Pancreas (tissue), 10 donors: Measurements from ENCODE around the gene NOCT. TPM values are rescaled to one million over a fixed set of nuclear protein-coding genes. Genes with fewer than 3 reads are reported as not detected.
"Not testable (repeated sequence)": the region's sequence is repeated elsewhere in the genome, so short reads cannot be mapped to it uniquely, and the experiment has no call there.

Experiments used
- ATAC-seq, 4 donors: fragments of 200-7000 bp; cut with Tn5 transposase; one replicate each; pipeline versions ENCODE4 v1.8.0 to v1.9.1; 2020; ENCODE audit warnings: mild to moderate bottlenecking in 4 of 4, moderate library complexity in 4 of 4
- DNase-seq, 6 donors: peaks; one replicate each; pipeline ENCODE4 v3.0.0-alpha.2; 2020
- FAIRE-seq: peaks from 2 replicates; lab custom pipeline; 2012; peaks lifted over from hg19 to GRCh38; lab: Jason Lieb, UNC
- H3K27ac ChIP-seq, 4 donors: fragments of 200-600 bp; sonication (generic); 1 replicate in 3 of 4; 2 replicates in 1 of 4; pipeline versions ENCODE4 v1.5.0 to v1.8.0; 2020
- H3K27me3 ChIP-seq, 4 donors: fragments of 200-600 bp; one replicate each; pipeline ENCODE4 v1.8.0; 2021
- H3K36me3 ChIP-seq, 3 donors: fragments of 200-600 bp; sonication (generic) in 1 of 3; one replicate each; pipeline versions ENCODE4 v1.5.0 to v1.8.0; 2020 to 2021
- H3K4me1 ChIP-seq, 3 donors: fragments of 200-600 bp; one replicate each; pipeline ENCODE4 v1.8.0; 2021
- H3K4me3 ChIP-seq, 4 donors: fragments of 200-600 bp; sonication (generic) in 2 of 4; one replicate each; pipeline versions ENCODE4 v1.5.0 to v1.8.0; 2020 to 2021
- H3K9me3 ChIP-seq, 4 donors: fragments of 200-600 bp; one replicate each; pipeline ENCODE4 v1.8.0; 2021
- WGBS, 2 donors: extraction: QIAGEN DNeasy Blood & Tissue Kit; methylation state at CpG; one replicate each; pipeline ENCODE4 v1.1.7; 2013; 5-methylcytosine and 5-hydroxymethylcytosine counted together
- intact Hi-C, 3 donors: fragments of 100-400 bp; cut with DNase I; formaldehyde crosslinking; loops; one replicate each; pipeline versions ENCODE4 v1.11.1 to v1.14.2; 2022
- polyA plus RNA-seq, 2 donors: library from polyadenylated mRNA; stranded (reverse); fragments of 200-250 nt; gene quantifications; one replicate each; pipeline ENCODE4 v1.2.3, GENCODE V29; 2013
- total RNA-seq, 6 donors: library from RNA; stranded (reverse); fragmentation: NEBNext Ultra II Directional in 4 of 6; extraction: Animal tissue kit (Norgen Biotek cat#: 25700) in 4 of 6; gene quantifications; one replicate each; pipeline versions ENCODE4 v1.2.1 to v1.2.4, GENCODE V29; 2021 to 2023
- TF ChIP-seq, protein P1 (sequence below), 4 donors: fragments of 200-600 bp; sonication (generic) in 3 of 4; IDR thresholded peaks; one replicate each; pipeline versions ENCODE4 v1.5.0 to v1.8.0; 2021; ENCODE audit warnings: antibody characterized with exemption in 4 of 4
- donor health status: healthy with polysubstance abuse.
- donor health status: DM: no; HTN: no; CAD: no; lungs with moderate emphysema.
- donor health status: DM: no; HTN: no; CAD: no.
- donor health status: control.
- donor health status: control.
- donor health status: Bipolar disorder and iron deficiency.
- donor health status: DM: yes; HTN: yes; CAD: no.
- donor health status: DM: no; HTN: no; CAD: no.
- donor health status: DM: no; HTN: no; CAD: no.
- donor health status: DM: yes; HTN: yes; CAD: no.

NOCT gene
- total and polyA plus RNA-seq, 8 donors: 1.6 to 4.4 (median 3.0) TPM

DNA sequence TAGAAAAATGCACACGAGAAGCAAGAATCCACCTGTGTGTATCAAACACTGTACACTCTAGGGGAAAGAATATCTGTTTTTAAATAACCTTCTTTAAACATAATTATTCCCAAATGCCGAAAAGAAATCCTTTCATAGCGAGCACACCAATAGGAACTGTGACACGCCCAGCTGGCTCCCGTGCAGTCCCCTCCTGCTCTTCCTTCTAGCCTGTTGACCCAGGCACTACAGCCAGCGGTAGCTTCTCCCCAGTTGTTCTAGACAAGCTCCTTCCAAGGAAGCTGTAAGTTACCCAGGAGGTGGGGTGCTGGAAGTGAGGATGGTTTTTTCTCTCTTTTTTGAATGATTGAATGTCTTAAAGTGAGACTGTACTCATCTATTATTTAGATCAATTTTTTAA, 19.5 kb upstream of the NOCT start:
- DNase-seq (no peak), ATAC-seq (no peak), FAIRE-seq (no peak)
- no peaks in the 10 kb centered on the region for H3K27me3 ChIP-seq
- intact Hi-C loops: no loop called here
- H3K36me3 ChIP-seq: no peaks in the 10 kb centered on the region
- H3K4me1 ChIP-seq: no peaks in the 10 kb centered on the region
- H3K9me3 ChIP-seq: no peaks in the 10 kb centered on the region
- H3K4me3 ChIP-seq: no peak overlapping the region
- 82 to 84% methylated on average over 6 of the region's 6 CpGs for WGBS, 2 donors
- TF ChIP-seq, protein P1, sequence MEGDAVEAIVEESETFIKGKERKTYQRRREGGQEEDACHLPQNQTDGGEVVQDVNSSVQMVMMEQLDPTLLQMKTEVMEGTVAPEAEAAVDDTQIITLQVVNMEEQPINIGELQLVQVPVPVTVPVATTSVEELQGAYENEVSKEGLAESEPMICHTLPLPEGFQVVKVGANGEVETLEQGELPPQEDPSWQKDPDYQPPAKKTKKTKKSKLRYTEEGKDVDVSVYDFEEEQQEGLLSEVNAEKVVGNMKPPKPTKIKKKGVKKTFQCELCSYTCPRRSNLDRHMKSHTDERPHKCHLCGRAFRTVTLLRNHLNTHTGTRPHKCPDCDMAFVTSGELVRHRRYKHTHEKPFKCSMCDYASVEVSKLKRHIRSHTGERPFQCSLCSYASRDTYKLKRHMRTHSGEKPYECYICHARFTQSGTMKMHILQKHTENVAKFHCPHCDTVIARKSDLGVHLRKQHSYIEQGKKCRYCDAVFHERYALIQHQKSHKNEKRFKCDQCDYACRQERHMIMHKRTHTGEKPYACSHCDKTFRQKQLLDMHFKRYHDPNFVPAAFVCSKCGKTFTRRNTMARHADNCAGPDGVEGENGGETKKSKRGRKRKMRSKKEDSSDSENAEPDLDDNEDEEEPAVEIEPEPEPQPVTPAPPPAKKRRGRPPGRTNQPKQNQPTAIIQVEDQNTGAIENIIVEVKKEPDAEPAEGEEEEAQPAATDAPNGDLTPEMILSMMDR (IDR thresholded peaks at IDR 0.05): no peak
- no peak overlapping the region for H3K27ac ChIP-seq

GRCh38 chr4:138999666-139000065, 15.9 kb upstream of the NOCT start:
- Histone ChIP-seq H3K9me3 (no peaks in the 10 kb centered on the region), H3K36me3 (no peaks in the 10 kb centered on the region), H3K27ac (no peak overlapping the region), H3K4me3 (no peak overlapping the region), H3K4me1 (no peaks in the 10 kb centered on the region), H3K27me3 (no peaks in the 10 kb centered on the region)
- ATAC-seq (no peak), DNase-seq (no peak), FAIRE-seq (no peak)
- WGBS, 2 donors: 89 to 95% methylated on average over 6 of the region's 6 CpGs
- TF ChIP-seq, protein P1 (IDR thresholded peaks at IDR 0.05): no peak
- intact Hi-C loops: no loop called here

- H3K4me1 ChIP-seq, H3K9me3 ChIP-seq, FAIRE-seq, H3K4me3 ChIP-seq, ATAC-seq, DNase-seq, H3K27me3 ChIP-seq, H3K36me3 ChIP-seq, H3K27ac ChIP-seq, intact Hi-C loops: not testable (repeated sequence)
- WGBS, 2 donors: 94 to 96% methylated on average over 5 of the region's 5 CpGs
Observed at GRCh38 chr4:139000134-139000533, 15.4 kb upstream of the NOCT start.

GRCh38 chr4:139001430-139001829, 14.2 kb upstream of the NOCT start:
- H3K36me3 ChIP-seq, FAIRE-seq, H3K4me3 ChIP-seq, ATAC-seq, DNase-seq, H3K27me3 ChIP-seq, H3K27ac ChIP-seq, intact Hi-C loops, H3K9me3 ChIP-seq, H3K4me1 ChIP-seq: not testable (repeated sequence)
- WGBS, 2 donors: 81 to 82% methylated on average over 7 of the region's 7 CpGs

DNA sequence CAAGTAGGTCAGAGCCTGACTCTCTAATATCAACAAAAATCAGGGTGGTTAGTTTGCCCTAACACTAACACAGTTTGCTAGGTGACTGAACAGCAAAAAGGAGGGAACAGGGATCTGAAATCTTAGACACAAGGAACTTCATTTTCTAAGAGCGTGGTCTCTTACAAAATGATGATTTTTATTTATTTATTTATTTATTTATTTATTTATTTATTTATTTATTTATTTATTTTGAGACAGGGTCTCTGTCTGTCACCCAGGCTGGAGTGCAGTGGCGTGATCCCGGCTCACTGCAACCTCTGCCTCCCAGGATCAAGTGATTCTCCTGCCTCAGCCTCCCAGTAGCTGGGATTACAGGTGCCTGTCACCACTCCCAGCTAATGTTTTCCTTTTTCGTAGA, 11.9 kb upstream of the NOCT start:
- DNase-seq, H3K4me1 ChIP-seq, H3K27me3 ChIP-seq, H3K4me3 ChIP-seq, H3K36me3 ChIP-seq, intact Hi-C loops, H3K27ac ChIP-seq, FAIRE-seq, H3K9me3 ChIP-seq, ATAC-seq: not testable (repeated sequence)
- WGBS, 2 donors: 85 to 99% methylated on average over 4 of the region's 4 CpGs

GRCh38 chr4:139005774-139006173, 9.8 kb upstream of the NOCT start:
- Histone ChIP-seq H3K9me3 (no peaks in the 10 kb centered on the region), H3K36me3 (no peaks in the 10 kb centered on the region), H3K27me3 (no peaks in the 10 kb centered on the region), H3K4me3 (no peak overlapping the region), H3K4me1 (no peaks in the 10 kb centered on the region), H3K27ac (no peak overlapping the region)
- no peak for ATAC-seq
- no peak for FAIRE-seq
- no peak for DNase-seq
- TF ChIP-seq, protein P1 (IDR thresholded peaks at IDR 0.05): no peak
- 87 to 95% methylated on average over 5 of the region's 5 CpGs for WGBS, 2 donors
- intact Hi-C loops: no loop called here
